DMS 273 treated with DMSO at 0.1 percent for 48 hours (cell line): ENCODE data around the gene ATP8B3.

Experiments
- DNase-seq: peaks from one replicate; lab custom pipeline; 2025; lab: John Stamatoyannopoulos, UW

ATP8B3 gene

DNA sequence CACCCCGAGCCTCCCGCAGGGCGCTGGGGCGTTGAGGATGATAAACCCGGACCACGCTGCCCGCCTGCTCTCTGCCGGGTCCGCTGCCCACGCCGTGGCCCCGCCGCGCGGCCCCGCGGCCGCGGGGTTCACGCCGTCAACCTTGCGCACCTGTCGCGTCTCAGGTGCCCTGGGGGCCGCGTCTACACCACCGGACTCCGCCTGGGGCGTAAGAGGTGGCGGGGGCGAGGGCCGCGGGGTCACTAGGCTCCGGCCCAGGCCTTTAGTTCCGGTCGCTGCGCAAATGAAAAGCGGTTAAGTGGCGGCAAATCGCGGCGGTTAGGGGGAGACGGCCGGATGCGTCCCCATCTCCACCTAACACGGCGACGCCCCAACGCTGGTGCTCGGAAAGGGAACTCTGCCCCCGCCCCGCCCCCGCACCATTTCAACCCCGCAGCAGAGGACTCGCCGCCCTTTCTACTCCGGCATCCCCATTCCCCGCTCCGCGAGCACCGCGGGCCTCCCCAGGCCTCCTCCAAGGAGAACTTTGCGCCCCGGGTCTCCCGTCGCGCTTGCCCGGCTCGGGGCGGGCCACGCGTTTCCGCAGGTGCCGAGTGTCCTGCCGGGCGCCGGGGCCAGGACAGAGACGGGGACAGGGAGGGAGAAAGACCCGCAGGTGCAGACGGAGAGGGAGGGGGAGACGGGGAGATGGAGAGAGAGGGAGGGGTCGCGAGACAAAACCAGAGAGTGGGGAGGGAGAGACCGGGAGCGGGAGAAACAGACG, 54.4 kb downstream of the ATP8B3 start:
- no peak for DNase-seq

DNA sequence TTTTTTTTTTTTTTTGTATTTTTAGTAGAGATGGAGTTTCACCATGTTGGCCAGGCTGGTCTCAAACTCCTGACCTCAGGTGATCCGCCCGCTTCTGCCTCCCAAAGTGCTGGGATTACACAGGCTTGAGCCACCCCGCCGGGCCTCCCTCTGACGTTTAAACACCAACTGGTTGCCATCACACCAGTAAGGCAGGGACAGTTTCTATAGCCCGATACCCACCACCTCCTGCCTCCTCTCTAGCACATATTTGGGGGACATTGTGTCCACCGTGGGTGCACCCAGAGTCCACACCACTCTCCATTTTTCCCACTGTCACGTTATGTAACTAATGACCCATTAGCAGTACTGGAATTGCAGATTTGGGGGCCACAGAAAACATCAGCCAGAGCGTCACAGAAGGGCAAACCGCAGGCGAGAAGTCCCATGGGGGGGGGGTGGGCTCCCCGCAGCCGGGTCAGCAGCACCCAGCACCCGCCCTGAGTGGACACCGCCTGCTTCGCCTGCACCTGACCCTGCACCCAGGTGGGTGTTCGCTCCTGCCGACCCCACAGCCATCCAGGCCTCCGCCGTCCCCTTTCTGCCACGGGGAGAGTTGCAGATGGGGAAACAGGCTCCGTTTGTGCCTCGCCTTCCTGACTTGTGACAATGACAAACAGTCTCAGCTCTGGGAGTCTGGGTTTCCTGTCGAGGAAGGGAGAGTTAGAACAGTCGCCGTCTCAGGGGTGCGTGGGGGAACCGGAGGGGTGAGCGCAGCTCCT, 55.2 kb downstream of the ATP8B3 start:
- DNase-seq = no peak

DNA sequence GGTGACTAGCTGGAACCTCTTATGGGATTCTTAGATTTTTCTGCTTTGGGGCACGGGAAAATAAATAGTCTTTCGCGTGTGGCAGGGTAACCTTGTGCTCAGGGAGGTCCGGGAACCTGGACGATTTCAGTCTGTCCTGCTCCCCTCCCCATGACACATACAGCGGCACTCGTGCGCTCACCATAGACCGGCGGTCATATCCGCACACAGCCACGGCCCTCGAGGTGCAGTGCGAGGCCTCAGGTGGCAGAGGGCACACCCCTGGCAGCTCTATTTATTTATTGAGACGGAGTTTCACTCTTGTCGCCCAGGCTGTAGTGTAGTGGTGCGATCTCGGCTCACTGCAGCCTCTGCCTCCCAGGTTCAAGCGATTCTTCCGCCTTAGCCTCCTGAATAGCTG, 55.8 kb downstream of the ATP8B3 start:
- DNase-seq = no peak

DNA sequence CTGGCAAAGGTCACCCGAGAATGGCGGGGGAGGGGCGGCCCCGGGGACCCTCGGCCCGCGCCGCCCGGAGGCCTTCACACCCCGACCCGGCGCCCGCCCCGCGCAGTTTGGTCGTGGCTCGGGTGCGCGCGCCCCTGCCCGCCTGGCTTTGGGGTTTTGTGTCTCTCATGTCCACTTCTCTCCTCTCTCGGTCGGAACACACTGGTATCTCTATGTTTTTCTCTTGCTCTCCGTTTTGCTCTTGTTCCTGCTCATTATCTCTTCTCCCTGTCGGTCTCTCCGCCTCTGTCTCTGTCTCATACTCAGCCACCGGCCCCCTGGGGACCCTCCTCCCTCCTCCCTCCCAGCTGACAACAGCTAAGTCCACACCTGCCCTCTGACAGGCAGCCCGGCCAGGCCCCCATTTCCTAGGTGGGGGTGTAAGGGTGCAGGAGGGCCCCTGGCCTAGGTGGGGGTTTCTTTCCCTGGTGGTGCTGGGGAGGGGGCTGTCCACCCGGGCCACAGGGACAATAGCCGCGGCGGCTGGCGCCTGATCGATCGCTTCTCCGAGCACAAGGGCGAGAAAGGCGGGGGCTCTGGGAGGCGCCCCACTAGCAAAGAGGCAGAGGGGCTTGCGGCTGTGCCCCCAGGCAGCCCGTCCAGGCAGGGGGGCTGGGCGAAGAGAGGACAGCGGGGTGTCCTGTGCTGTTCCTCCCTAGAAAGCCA, 56.5 kb downstream of the ATP8B3 start:
- DNase-seq = no peak

DNA sequence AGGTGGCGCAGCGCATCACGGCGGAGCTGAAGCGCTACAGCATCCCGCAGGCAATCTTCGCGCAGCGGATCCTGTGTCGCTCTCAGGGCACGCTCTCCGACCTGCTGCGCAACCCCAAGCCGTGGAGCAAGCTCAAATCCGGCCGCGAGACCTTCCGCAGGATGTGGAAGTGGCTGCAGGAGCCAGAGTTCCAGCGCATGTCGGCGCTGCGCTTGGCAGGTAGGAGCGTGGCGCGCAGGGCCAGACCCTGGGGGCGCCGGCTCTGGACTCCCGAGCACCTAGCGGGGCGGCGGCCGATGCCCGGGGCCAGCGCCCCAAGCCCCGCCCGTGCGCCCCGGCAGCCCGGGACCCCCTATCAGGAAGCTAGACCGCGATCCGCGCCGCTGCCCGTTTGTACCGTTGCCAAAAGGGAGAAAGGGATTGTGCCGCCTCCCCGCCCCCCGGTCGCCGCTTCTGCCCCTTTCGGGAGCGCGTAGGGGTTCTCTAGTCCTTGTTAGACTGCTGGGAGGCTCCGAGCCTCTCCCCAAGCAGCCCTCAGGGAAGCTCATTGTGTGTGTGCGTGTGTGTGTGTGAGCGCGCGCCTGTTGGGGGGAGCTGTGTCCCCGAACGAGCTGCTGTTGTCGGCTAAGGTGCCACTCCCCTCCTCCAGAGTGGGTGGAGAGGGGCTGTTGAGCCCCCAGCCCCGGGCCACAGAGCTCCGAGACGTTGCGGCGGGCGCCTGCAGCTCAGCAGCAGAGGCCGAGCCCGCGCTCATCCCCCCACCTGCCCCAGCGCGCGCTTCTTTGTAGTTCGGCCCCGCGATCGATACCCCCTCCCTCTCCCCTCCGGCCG, 57.2 kb downstream of the ATP8B3 start:
- DNase-seq = no peak

DNA sequence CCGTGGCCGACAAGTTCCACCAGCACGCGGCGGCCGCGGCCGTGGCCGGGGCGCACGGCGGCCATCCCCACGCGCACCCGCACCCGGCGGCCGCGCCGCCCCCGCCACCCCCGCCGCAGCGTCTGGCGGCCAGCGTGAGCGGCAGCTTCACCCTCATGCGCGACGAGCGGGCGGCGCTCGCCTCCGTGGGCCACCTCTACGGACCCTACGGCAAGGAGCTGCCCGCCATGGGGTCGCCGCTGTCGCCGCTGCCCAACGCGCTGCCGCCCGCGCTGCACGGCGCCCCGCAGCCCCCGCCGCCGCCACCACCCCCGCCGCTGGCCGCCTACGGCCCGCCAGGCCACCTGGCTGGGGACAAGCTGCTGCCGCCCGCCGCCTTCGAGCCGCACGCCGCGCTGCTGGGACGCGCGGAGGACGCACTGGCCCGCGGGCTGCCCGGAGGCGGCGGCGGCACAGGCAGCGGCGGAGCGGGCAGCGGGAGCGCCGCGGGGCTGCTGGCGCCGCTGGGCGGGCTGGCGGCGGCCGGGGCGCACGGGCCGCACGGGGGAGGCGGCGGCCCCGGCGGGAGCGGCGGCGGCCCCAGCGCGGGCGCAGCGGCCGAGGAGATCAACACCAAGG, 57.9 kb downstream of the ATP8B3 start:
- no peak for DNase-seq

DNA sequence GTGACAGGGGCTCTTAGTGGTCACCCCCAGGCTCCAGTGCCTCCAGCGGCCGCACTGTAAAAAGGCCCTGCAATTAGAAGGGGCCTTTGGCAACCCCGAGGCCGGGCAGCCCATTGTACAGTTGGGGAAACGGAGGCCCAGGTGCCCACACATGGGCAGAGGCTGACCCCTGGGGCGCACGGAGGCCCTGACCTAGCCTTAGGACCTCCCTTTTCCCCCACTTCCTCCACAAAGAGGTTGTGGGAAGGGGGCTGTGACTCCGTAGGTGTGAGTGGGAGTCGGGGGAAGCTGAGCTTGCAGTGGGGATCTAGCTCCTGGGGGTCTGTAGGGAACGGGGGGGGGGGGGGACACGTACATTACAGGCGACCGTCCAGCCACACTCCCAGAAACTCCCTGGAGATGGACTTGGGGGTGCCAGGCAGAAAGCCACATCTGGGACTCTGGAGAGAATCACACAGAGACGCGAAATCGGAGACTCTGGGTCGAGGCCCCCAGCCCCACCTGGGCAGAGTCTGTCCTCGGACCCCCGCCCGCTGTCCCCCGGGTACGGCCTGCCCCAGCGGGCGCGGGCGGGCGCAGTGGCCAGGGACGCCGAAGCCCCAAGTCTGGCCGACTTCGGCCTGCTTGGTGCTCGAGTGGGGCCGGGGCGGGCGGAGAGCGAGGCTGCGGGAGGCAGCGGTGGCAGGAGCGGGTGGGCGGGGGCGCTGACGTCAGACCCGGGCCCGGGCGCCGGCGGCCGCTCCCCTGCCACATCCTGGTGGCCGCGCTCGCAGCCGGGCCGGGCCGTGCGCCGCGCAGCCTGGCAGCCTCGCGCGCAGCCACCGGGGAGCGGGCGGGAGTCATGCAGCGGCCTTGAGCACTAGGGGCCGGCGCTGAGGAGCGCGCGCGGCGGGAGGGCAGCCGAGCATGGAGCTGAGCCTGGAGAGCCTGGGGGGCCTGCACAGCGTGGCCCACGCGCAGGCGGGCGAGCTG, 59.0 kb downstream of the ATP8B3 start, which contains the start of gene ONECUT3:
Gene ONECUT3, plus strand, starts transcription at position 750 of the 972 bp plus-strand sequence. Its CDS starts 157 bp downstream, at position 907.
- DNase-seq = no peak

DNA sequence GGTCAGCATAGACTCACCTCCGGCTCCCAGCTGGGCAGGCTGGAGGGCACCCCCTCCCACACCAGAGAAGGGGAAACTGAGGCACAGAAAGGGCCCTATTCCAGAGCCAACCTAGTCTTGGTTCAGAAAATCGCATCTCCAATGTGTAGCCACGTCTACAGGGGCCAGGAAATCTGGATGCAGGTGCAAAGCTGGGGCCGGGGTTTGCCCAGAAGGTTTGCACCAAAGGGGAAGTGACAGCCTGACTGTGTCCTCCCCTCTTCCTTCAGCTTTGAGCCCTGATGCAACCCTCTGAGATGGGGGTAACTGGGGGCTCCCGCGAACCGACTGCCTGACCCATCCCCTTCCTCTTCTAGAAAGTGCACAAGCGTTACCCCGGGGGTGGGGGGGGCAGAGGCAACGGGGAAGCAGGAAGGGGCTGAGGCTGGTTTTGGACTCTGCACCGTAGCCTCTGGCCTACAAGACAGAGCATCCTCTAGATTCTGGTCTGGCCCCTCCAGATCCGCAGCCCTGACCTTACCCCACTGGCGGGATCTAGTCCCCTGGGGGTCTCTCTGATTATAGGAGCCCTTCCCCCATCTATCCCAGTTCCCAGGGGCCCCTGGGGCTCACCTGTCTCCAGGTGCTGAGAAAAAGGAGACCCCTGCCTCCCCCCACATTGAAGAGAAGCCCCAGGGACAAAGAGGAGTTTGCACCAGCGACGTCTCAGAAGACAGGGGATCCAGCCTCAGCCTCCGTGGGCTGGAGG, 59.9 kb downstream of the ATP8B3 start:
- DNase-seq = no peak

DNA sequence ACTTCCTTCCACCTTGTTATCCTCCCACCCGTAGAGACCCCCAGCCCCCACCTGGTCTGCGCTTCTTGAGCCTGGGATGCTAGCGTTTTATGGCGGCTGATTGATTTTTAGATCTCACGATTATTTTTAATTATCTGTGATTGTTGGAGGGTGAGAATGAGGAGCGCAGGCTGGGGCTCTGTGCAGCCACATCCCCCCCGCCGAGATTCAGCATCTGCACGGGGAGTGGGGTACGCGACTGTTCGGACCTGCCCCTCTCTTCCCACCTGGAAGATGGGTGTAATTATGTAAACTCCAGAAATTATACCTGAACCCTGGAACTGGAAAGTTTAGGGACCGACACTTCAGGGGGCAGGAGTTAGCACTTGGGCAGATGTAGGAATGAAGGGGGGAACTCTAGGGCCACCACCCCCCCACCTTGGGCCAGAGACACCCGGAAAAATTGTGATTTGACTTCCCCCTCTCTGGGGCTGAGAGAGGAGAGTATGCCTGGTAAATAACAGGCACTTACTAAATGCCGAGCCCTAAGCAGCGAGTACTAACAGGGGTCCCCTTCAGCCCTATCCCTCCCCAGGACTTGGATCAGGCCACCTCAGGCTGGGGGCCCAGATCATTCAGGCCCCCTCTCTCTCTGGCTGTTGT, 60.6 kb downstream of the ATP8B3 start:
- DNase-seq = no peak

DNA sequence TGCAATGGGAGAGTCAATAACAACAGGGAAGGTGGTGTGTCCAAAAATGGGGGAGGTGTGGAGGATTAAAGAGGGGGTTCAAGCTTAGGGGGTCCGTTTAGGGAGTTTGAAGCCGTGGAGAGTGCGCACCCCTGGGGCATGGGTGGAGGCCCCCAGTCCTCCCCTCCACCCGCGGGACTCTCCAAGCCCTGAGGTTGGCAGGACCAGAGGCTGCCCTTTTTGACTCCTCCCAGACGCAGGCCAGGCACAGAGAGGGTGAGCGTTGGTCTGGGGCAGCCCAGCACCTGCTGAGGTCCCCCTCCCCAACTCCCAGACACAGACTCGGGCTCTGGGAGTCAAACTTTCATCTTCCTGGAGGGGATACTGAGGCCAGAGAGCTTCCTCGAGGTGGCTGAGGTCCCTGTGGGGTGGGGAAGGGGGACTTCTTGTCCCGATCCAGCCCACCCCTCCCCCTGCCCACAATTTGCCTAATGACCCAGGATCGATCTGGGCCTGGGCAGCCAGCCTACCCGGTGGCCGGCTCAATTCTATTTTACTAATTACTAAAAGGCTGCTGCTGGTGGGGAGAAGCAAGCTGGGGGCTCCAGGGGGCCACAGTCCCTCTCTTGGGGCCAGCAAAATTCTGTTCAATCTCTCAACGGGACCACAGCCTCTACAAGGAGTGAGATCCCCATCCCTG, 61.6 kb downstream of the ATP8B3 start:
- no peak for DNase-seq

DNA sequence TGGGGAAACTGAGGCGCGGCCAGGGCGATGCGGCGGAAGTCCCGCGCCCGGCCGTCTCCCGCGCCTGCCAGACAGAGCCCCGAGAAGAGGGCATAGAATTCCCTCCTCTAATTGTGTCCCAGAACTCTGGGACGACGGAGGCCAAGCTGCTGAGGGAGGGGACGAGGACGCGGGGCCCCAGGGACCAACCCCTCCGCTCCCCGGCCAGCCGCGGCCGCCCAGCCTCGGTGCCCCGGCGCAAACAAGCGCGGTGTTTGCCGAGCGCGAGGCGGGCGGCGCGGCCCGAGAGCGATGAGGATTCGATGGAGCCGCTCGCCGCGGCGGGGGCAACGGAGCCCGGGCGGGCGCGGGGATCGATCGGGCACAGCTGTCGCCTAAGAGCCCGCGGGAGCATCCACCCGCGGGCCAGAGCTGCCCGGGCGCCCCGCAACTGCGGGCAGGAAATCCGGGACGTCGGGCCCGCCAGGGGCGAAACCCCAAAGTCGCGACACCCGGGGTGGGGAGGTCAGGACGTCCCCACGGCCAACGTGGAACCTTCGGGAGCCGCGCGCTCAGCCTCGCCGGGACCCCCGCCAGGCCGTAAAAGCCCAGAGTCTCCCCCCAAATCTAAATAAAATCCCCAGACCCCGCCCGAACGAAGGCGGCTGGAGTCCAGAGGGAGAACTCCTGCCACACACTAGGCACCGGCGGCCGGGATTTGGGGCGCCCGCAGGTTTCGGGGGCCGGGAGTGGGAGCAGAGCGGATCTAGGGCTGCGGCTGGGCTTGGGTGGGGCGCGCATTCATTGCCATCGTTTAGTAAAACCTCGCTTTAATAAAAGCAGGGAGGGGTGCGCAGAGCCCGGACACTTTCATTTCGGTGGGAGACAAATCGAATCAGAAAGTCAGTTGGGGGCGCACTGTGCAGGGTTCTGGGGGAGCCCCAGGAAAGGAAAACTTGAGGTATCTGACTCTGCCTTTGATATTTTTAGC, 62.4 kb downstream of the ATP8B3 start:
- no peak for DNase-seq

DNA sequence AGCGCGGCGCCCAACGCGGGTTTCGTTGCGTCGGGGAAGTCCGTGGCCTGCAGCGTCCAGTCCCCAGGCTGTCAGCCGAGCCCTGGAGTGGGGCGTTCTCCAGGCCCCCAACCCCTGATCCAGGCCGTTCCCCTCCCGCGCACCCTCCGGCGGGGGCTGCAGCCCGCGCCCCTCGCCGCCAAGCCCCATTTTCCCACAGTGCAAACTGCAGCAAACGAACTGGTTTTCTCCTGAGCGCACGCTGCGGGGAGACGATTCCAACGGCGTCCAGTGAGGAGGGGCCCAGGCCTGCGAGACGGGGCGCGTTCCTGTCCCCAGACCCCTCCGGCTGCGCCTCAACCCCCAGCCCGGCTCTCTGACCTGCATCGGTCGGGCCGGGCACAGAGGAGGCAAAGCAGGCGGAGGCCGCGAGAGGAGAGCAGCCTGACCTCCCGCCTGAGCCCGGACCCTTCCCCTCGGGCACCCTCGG, 63.2 kb downstream of the ATP8B3 start:
- no peak for DNase-seq

DNA sequence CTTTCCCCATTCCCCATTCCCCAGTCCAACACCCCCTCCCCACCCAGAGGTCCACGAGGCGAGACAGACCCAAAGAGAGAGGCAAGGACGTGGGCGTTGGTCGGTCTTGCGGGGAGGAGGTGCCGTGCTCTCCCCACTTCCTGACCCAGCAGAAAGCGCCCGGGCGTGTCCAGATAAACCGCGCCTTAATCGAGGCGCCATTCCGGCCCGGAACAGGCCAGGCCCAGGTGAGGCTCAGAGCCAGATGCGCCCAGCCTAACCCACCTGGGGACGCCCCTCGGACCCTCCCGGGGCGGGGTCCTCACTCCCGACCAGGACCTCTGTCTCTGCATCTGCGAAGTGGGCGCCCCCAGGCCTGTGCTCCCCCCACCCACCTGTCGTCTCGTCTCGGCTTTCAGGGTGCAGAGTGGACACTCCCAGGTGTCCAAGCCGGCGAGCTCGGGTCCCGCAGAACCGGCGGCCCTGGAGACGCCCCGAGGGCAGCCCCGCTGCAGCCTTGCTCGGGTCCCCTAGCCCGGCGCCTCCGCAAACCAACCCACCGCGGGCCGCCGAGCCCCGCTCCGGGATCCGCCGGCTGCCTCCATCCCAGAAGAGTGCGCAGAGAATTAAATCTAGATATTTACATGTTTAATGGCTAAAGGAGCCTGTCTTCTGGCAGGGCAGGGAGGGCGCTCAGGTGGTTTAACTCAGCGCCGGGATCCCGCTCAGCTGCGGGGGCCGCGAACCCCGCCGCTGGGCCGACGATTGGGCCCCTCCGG, 63.8 kb downstream of the ATP8B3 start:
- DNase-seq = no peak

DNA sequence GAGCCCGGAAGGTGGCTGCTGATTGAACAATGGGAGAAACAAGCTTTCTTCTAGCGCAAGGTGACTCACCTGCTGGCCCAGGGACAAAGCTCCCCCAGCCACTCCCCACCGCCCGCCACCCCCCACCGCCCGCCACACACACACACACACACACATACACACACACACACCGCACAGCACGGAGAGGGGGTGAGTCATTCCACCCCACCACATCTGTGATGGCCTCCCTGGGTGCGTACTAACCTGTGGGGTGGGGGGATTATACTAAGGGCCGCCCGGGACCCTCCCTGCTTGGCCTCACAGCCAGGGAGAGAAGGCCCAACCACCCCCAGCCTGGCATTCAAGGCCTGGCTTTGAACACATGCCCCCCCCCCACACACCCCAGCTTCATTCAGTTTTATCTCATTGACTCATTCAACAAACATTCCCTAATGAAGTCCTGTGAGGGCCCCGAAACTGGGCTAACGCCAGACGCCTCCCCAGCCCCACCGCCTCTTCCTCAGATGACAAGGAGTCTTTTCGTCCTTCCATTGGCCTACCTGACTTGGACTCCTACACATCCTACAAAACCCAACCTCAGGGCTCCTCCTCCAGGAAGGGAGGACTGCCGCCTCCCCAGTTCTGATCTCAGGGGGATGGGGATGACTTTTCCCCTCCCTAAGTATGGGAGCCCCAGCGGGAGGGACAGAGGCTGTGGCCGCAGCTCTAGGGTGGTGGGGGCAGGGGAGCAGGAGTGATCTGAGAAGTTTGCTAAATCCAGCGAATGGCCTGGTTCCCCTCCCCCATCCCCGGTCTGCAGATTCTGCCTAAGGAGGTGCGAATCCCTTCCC, 64.6 kb downstream of the ATP8B3 start:
- DNase-seq = no peak
